K562 (cell line): Measurements from ENCODE around the gene HPSE2. TPM values are rescaled to one million over a fixed set of nuclear protein-coding genes. Genes with fewer than 3 reads are reported as not detected.

Source experiments
- ATAC-seq: fragments of 200-7000 bp; cut with Tn5 transposase; 3 replicates; pipeline ENCODE4 v1.9.1; 2020; ENCODE audit warnings: moderate library complexity
- BruUV-seq: library from RNA; stranded (reverse); fragments of 400-500 nt; replicated peaks from 2 replicates; lab custom pipeline; 2021; lab: Mats Ljungman, UMichigan
- CTCF ChIA-PET: fragments of 300-600 bp; formaldehyde crosslinking; extraction: SDS; loops from one replicate; lab custom pipeline; 2021; ENCODE audit warnings: low intra/inter-chr PET ratio; lab: Yijun Ruan, JAX
- POLR2A ChIA-PET: fragments of 300-600, 350-650 bp; sonication (Branson Sonifier 250); formaldehyde crosslinking; extraction: SDS; loops from one replicate; lab custom pipeline; 2021; ENCODE audit warnings: antibody characterized with exemption, inconsistent platforms; lab: Yijun Ruan, JAX
- DNase-seq, 4 experiments: peaks; one replicate each; pipeline versions ENCODE4 v3.0.0 to v3.0.0-alpha.2; 2011 to 2018; ENCODE audit warnings: low spot score in 3 of 4, mixed read lengths in 3 of 4; ENCODE audit errors: extremely low read depth in 1 of 4
- FAIRE-seq: peaks from 2 replicates; lab custom pipeline; 2011; peaks lifted over from hg19 to GRCh38; lab: Jason Lieb, UNC
- H2AFZ ChIP-seq: 2 replicates; pipeline ENCODE4 v1.6.0; 2011; ENCODE audit warnings: low read depth, low read length, control low read depth, inconsistent platforms
- H3K27ac ChIP-seq: fragments of 200-600 bp; 3 replicates; pipeline ENCODE4 v1.8.0; 2011; ENCODE audit warnings: low read depth, mild to moderate bottlenecking, control low read depth, inconsistent platforms, low read length, moderate library complexity, mixed read lengths; ENCODE audit errors: extremely low read depth
- H3K27me3 ChIP-seq, 2 experiments: fragments of 300-600 bp in 1 of 2; 2 replicates in 1 of 2; 3 replicates in 1 of 2; pipeline versions ENCODE4 v1.6.0 to v1.8.0; 2011; ENCODE audit warnings: inconsistent platforms in 2 of 2, low read length in 2 of 2, mild to moderate bottlenecking in 1 of 2, mixed read lengths in 1 of 2, moderate library complexity in 1 of 2; ENCODE audit not compliant: control insufficient read depth in 2 of 2, insufficient read depth in 2 of 2
- H3K36me3 ChIP-seq: fragments of 300-600 bp; 3 replicates; pipeline ENCODE4 v1.8.0; 2011; ENCODE audit warnings: mild to moderate bottlenecking, low read length, inconsistent platforms; ENCODE audit not compliant: control insufficient read depth, insufficient read depth
- H3K4me1 ChIP-seq, 2 experiments: fragments of 200-600 bp in 1 of 2; replicated peaks in 1 of 2; 2 replicates in 1 of 2; 3 replicates in 1 of 2; pipeline versions ENCODE4 v1.5.1 to v1.8.0; 2011; ENCODE audit warnings: inconsistent platforms in 2 of 2, low read length in 2 of 2, mild to moderate bottlenecking in 1 of 2, mixed read lengths in 1 of 2, moderate library complexity in 1 of 2; ENCODE audit not compliant: control insufficient read depth in 2 of 2, insufficient read depth in 2 of 2
- H3K4me2 ChIP-seq: 2 replicates; pipeline ENCODE4 v1.6.1; 2011; ENCODE audit warnings: low read length, control low read depth, inconsistent platforms, mixed read lengths; ENCODE audit not compliant: insufficient read depth
- H3K4me3 ChIP-seq: fragments of 200-600 bp; sonication (generic), shearing (Covaris generic); 2 replicates; pipeline ENCODE4 v1.5.1; 2016; ENCODE audit warnings: control low read depth, inconsistent platforms
- H3K79me2 ChIP-seq: fragments of 200-600 bp; 3 replicates; pipeline ENCODE4 v1.8.0; 2011; ENCODE audit warnings: low read length, inconsistent platforms; ENCODE audit not compliant: control insufficient read depth, insufficient read depth
- H3K9ac ChIP-seq, 2 experiments: 2 replicates each; pipeline versions ENCODE4 v1.6.0 to v1.6.1; 2011; ENCODE audit warnings: low read depth in 2 of 2, low read length in 2 of 2, control low read depth in 1 of 2, inconsistent platforms in 1 of 2, mild to moderate bottlenecking in 1 of 2, mixed read lengths in 1 of 2; ENCODE audit not compliant: insufficient read depth in 1 of 2
- H3K9me1 ChIP-seq: one replicate; pipeline ENCODE4 v1.6.0; 2011; ENCODE audit warnings: inconsistent platforms, mild to moderate bottlenecking, low read length, moderate library complexity; ENCODE audit not compliant: control insufficient read depth, insufficient read depth
- H3K9me3 ChIP-seq: replicated peaks from 2 replicates; pipeline ENCODE4 v1.5.1; 2011; ENCODE audit warnings: low read depth, low read length, inconsistent platforms; ENCODE audit not compliant: control insufficient read depth, insufficient read depth
- H4K20me1 ChIP-seq: replicated peaks from 2 replicates; pipeline ENCODE4 v1.6.1; 2011; ENCODE audit warnings: low read length, inconsistent platforms, mixed read lengths; ENCODE audit not compliant: control insufficient read depth, insufficient read depth
- DDX20 ChIP-seq: fragments of 450-650 bp; IDR thresholded peaks from 2 replicates; pipeline ENCODE4 v1.6.1; 2016; ENCODE audit warnings: missing genetic modification characterization, low read depth, mild to moderate bottlenecking, missing compliant biosample characterization, moderate library complexity
- GABPB2 ChIP-seq: fragments of 250-450 bp; sonication (Bioruptor Pico); conservative IDR thresholded peaks from 2 replicates; pipeline ENCODE4 v1.5.1; 2021; ENCODE audit warnings: mild to moderate bottlenecking
- HNRNPH1 ChIP-seq: fragments of 200-400 bp; formaldehyde crosslinking; optimal IDR thresholded peaks from 2 replicates; pipeline ENCODE3; 2017; ENCODE audit warnings: low read depth, mild to moderate bottlenecking, low read length, moderate library complexity
- ILK ChIP-seq: fragments of 450-650 bp; IDR thresholded peaks from 2 replicates; pipeline ENCODE4 v1.6.1; 2016; ENCODE audit warnings: missing genetic modification characterization, low read depth, mild to moderate bottlenecking, missing compliant biosample characterization, moderate library complexity, borderline replicate concordance
- MNT ChIP-seq, 2 experiments: fragments of 450-650 bp; conservative IDR thresholded peaks; 2 replicates each; pipeline ENCODE4 v1.6.1; 2017; ENCODE audit warnings: mild to moderate bottlenecking in 2 of 2, moderate library complexity in 2 of 2
- SMARCC2 ChIP-seq: fragments of 450-650 bp; IDR thresholded peaks from 2 replicates; pipeline ENCODE4 v1.6.1; 2017; ENCODE audit warnings: antibody characterized with exemption, moderate library complexity, mild to moderate bottlenecking, low read depth
- SMARCE1 ChIP-seq: fragments of 450-650 bp; IDR thresholded peaks from 2 replicates; pipeline ENCODE4 v1.7.1; 2016; ENCODE audit warnings: mild to moderate bottlenecking
- SP1 ChIP-seq: sonication (generic); formaldehyde crosslinking; IDR thresholded peaks from 2 replicates; pipeline ENCODE4 v1.8.1; 2022; ENCODE audit warnings: mild to moderate bottlenecking, missing genetic modification reagents
- XRCC4 ChIP-seq: IDR thresholded peaks from one replicate; pipeline ENCODE4 v1.6.1; 2011; ENCODE audit not compliant: insufficient read depth, insufficient read length; ENCODE audit errors: extremely low read depth
- ZC3H11A ChIP-seq: IDR thresholded peaks from 2 replicates; pipeline ENCODE4 v1.6.1; 2012; ENCODE audit warnings: low read depth, low read length, improper control_type of control experiment
- ZNF644 ChIP-seq: fragments of 200-800 bp; sonication (Bioruptor generic); IDR thresholded peaks from 2 replicates; pipeline ENCODE4 v1.6.1; 2016; ENCODE audit warnings: low read depth, missing genetic modification characterization, missing compliant biosample characterization
- WGBS: fragments of 100-300 bp; shearing (Covaris generic); methylation state at CpG from one replicate; pipeline ENCODE4 v1.1.6; 2016; ENCODE audit warnings: low coverage, mixed read lengths; ENCODE audit not compliant: insufficient coverage; ENCODE audit errors: missing lambda C conversion rate; 5-methylcytosine and 5-hydroxymethylcytosine counted together
- in situ Hi-C: fragments of 300-500 bp; cut with MboI; formaldehyde crosslinking; loops from 4 replicates; pipeline ENCODE4 v1.15.0; 2018; ENCODE audit warnings: inconsistent platforms, mixed read lengths
- intact Hi-C: fragments of 100-400 bp; cut with micrococcal nuclease; formaldehyde crosslinking; loops from 2 replicates; pipeline ENCODE4 v1.14.2; 2022
- polyA plus RNA-seq, 8 experiments: library from polyadenylated mRNA; depleted of rRNA in 4 of 8; stranded (reverse) in 5 of 8; unstranded in 3 of 8; fragments of >200 nt; fragmentation: Nextera tagmentation in 2 of 8; fragmentation: Illumina TruSeq in 1 of 8; extraction: Ambion mirVana in 2 of 8; extraction: Trizol in 1 of 8; gene quantifications; 2 replicates each; pipeline versions ENCODE4 v1.2.1 to v1.2.3, GENCODE V29; 2011 to 2014; ENCODE audit warnings: inconsistent platforms in 1 of 8, missing spikeins in 1 of 8
- total RNA-seq, 7 experiments: library from RNA; depleted of rRNA in 6 of 7; stranded (reverse); fragments of >200 nt in 6 of 7; fragmentation: Illumina TruSeq in 2 of 7; extraction: Trizol in 2 of 7; gene quantifications; 2 replicates each; pipeline versions ENCODE4 v1.2.1 to v1.2.3, GENCODE V29; 2011 to 2021; ENCODE audit warnings: low replicate concordance in 1 of 7
- TF ChIP-seq, protein P1 (sequence below), 2 experiments: fragments of 450-650 bp in 1 of 2; sonication (generic) in 1 of 2; formaldehyde crosslinking in 1 of 2; IDR thresholded peaks; 2 replicates each; pipeline versions ENCODE4 v1.7.1 to v1.9.0; 2016 to 2022; ENCODE audit warnings: inconsistent platforms in 1 of 2, mild to moderate bottlenecking in 1 of 2, missing genetic modification reagents in 1 of 2

HPSE2 gene
- total and polyA plus RNA-seq, 9 of the 15 experiments (the other 6 are each of a cell fraction or from before 2014, with no cell fraction given): 0.03 to 0.10 (median 0.04) TPM; not detected in 2

- ChIA-PET CTCF (no interaction called here), POLR2A (interaction anchor here (0.8 kb wide), 1 partner anchor 199 kb away, joined by 3 read pairs; no protein-coding TSS in a partner anchor)
- Histone ChIP-seq H3K27me3 (no peaks in the 10 kb centered on the region), H3K4me1 (no peaks in the 10 kb centered on the region; a peak in 1 of 5 replicates), H3K4me3 (no peak overlapping the region), H3K4me2 (no peak overlapping the region), H3K36me3 (no peaks in the 10 kb centered on the region), H3K79me2 (no peaks in the 10 kb centered on the region), H4K20me1 (no peaks in the 10 kb centered on the region), H2AFZ (no peak overlapping the region), H3K27ac (no peak overlapping the region), H3K9ac (no peak overlapping the region), H3K9me1 (no peaks in the 10 kb centered on the region), H3K9me3 (0 out of 2 replicates have a peak, but pooled peaks cover 1% of the 10 kb centered on the region)
- no TSS peak for BruUV-seq
- no peak for DNase-seq
- 45% methylated on average over 1 of the region's 2 CpGs for WGBS
- intact Hi-C loops (no loop called here), in situ Hi-C loops (no loop called here)
- FAIRE-seq: no peak
- ATAC-seq: no peak
- TF ChIP-seq, protein P1, sequence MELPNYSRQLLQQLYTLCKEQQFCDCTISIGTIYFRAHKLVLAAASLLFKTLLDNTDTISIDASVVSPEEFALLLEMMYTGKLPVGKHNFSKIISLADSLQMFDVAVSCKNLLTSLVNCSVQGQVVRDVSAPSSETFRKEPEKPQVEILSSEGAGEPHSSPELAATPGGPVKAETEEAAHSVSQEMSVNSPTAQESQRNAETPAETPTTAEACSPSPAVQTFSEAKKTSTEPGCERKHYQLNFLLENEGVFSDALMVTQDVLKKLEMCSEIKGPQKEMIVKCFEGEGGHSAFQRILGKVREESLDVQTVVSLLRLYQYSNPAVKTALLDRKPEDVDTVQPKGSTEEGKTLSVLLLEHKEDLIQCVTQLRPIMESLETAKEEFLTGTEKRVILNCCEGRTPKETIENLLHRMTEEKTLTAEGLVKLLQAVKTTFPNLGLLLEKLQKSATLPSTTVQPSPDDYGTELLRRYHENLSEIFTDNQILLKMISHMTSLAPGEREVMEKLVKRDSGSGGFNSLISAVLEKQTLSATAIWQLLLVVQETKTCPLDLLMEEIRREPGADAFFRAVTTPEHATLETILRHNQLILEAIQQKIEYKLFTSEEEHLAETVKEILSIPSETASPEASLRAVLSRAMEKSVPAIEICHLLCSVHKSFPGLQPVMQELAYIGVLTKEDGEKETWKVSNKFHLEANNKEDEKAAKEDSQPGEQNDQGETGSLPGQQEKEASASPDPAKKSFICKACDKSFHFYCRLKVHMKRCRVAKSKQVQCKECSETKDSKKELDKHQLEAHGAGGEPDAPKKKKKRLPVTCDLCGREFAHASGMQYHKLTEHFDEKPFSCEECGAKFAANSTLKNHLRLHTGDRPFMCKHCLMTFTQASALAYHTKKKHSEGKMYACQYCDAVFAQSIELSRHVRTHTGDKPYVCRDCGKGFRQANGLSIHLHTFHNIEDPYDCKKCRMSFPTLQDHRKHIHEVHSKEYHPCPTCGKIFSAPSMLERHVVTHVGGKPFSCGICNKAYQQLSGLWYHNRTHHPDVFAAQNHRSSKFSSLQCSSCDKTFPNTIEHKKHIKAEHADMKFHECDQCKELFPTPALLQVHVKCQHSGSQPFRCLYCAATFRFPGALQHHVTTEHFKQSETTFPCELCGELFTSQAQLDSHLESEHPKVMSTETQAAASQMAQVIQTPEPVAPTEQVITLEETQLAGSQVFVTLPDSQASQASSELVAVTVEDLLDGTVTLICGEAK (IDR thresholded peaks at IDR 0.05): no peak
- TF ChIP-seq, protein P1 (CRISPR knock-in tag; IDR thresholded peaks at IDR 0.05): no peak
- TF ChIP-seq GABPB2: no peak
- no peak for TF ChIP-seq ILK (tag)
- TF ChIP-seq SMARCC2: no peak
- no peak for TF ChIP-seq HNRNPH1
- no peak for TF ChIP-seq MNT (conservative IDR thresholded peaks at IDR 0.05)
- no peak for TF ChIP-seq SMARCE1
- TF ChIP-seq SP1 (CRISPR knock-in tag): no peak
- no peak for TF ChIP-seq XRCC4
- no peak for TF ChIP-seq DDX20 (tag)
- no peak for TF ChIP-seq ZNF644 (tag)
- no peak for TF ChIP-seq ZC3H11A
Measured at GRCh38 chr10:98950106-98950505, 285.5 kb downstream of the HPSE2 start.
